Vagina (tissue), 2 donors: ENCODE results near the gene FOCAD. TPM values are rescaled to one million over a fixed set of nuclear protein-coding genes. Genes with fewer than 3 reads are reported as not detected.
"Not testable (repeated sequence)": the region's sequence is repeated elsewhere in the genome, so short reads cannot be mapped to it uniquely, and the experiment has no call there.

ENCODE experiments used
- DNase-seq, 2 donors: peaks; one replicate each; pipeline ENCODE4 v3.0.0-alpha.2; 2017; ENCODE audit errors: extremely low spot score in 2 of 2
- H3K27ac ChIP-seq: fragments of 200-600 bp; sonication (generic); one replicate; pipeline ENCODE4 v1.5.1; 2019
- H3K27me3 ChIP-seq: fragments of 200-600 bp; sonication (generic); one replicate; pipeline ENCODE4 v1.5.1; 2019
- H3K36me3 ChIP-seq, 2 donors: fragments of 200-600 bp; sonication (generic); one replicate each; pipeline ENCODE4 v1.5.1; 2017 to 2019
- H3K4me1 ChIP-seq: fragments of 200-600 bp; sonication (generic); one replicate; pipeline ENCODE4 v1.5.1; 2019
- H3K4me3 ChIP-seq, 2 donors: fragments of 200-600 bp; sonication (generic); 1 replicate in 1 of 2; 2 replicates in 1 of 2; pipeline ENCODE4 v1.5.1; 2016 to 2019
- H3K9me3 ChIP-seq: fragments of 200-600 bp; sonication (generic); one replicate; pipeline ENCODE4 v1.5.1; 2019
- CTCF ChIP-seq, 3 experiments: fragments of 450-650 bp in 2 of 3; fragments of 200-600 bp in 1 of 3; sonication (generic) in 1 of 3; IDR thresholded peaks; one replicate each; pipeline ENCODE4 v1.5.1; 2017 to 2019; ENCODE audit warnings: antibody characterized with exemption in 3 of 3, mild to moderate bottlenecking in 2 of 3, moderate library complexity in 2 of 3
- POLR2A ChIP-seq, 2 donors: fragments of 450-650 bp; IDR thresholded peaks; one replicate each; pipeline ENCODE4 v1.6.1; 2017; ENCODE audit warnings: antibody characterized with exemption in 2 of 2, mild to moderate bottlenecking in 2 of 2, moderate library complexity in 2 of 2
- POLR2AphosphoS5 ChIP-seq, 2 donors: sonication (generic); formaldehyde crosslinking; IDR thresholded peaks; one replicate each; pipeline ENCODE4 v1.9.0; 2017; ENCODE audit warnings: antibody characterized with exemption in 2 of 2, mild to moderate bottlenecking in 2 of 2, low read depth in 1 of 2; ENCODE audit not compliant: insufficient read depth in 1 of 2
- intact Hi-C: fragments of 100-400 bp; cut with DNase I; formaldehyde crosslinking; loops from one replicate; pipeline ENCODE4 v1.15.1; 2023
- total RNA-seq: library from RNA; depleted of rRNA; stranded (reverse); fragments of >200 nt; gene quantifications from one replicate; pipeline ENCODE4 v1.2.3, GENCODE V29; 2016

FOCAD gene
- total RNA-seq, 1 donor from 2014 or later: 39.8 TPM

- no peaks in the 10 kb centered on the region for H3K27me3 ChIP-seq
- TF ChIP-seq POLR2AphosphoS5 (IDR thresholded peaks at IDR 0.05; ENCODE audit: insufficient read depth in 1 of 2, low read depth in 1 of 2) (no peak), CTCF (IDR thresholded peaks at IDR 0.05) (no peak), POLR2A (IDR thresholded peaks at IDR 0.05) (no peak)
- DNase-seq: no peak
- H3K4me1 ChIP-seq: peaks cover 6% of the 10 kb centered on the region
- no peak overlapping the region for H3K27ac ChIP-seq
- intact Hi-C loops: no loop called here
- peaks cover 0 to 10% of the 10 kb centered on the region in 2 donors for H3K36me3 ChIP-seq
- no peak overlapping the region for H3K4me3 ChIP-seq
- no peaks in the 10 kb centered on the region for H3K9me3 ChIP-seq
Observed at GRCh38 chr9:20950707-20951106, 266.6 kb downstream of the FOCAD start.

GRCh38 chr9:20962536-20963225 lies 278.6 kb downstream of the FOCAD start:
- TF ChIP-seq POLR2A (IDR thresholded peaks at IDR 0.05): no peak
- no peak for TF ChIP-seq CTCF (IDR thresholded peaks at IDR 0.05)
- no peak for TF ChIP-seq POLR2AphosphoS5 (IDR thresholded peaks at IDR 0.05; ENCODE audit: insufficient read depth in 1 of 2, low read depth in 1 of 2)
- Histone ChIP-seq H3K27ac (no peak overlapping the region), H3K27me3 (no peaks in the 10 kb centered on the region), H3K4me3 (no peak overlapping the region), H3K4me1 (no peaks in the 10 kb centered on the region), H3K36me3 (peaks cover 0 to 3% of the 10 kb centered on the region in 2 donors), H3K9me3 (no peaks in the 10 kb centered on the region)
- DNase-seq: no peak
- intact Hi-C loops: no loop called here

- intact Hi-C loops: no loop called here
- no peak for DNase-seq
- H3K36me3 ChIP-seq: no peaks in the 10 kb centered on the region
- no peak overlapping the region for H3K4me3 ChIP-seq
- TF ChIP-seq CTCF (IDR thresholded peaks at IDR 0.05) (no peak), POLR2AphosphoS5 (IDR thresholded peaks at IDR 0.05; ENCODE audit: insufficient read depth in 1 of 2, low read depth in 1 of 2) (no peak), POLR2A (IDR thresholded peaks at IDR 0.05) (no peak)
- H3K9me3 ChIP-seq: no peaks in the 10 kb centered on the region
- no peaks in the 10 kb centered on the region for H3K27me3 ChIP-seq
- no peak overlapping the region for H3K27ac ChIP-seq
- no peaks in the 10 kb centered on the region for H3K4me1 ChIP-seq
Observed at GRCh38 chr9:20972684-20973083, 288.6 kb downstream of the FOCAD start.

- H3K4me1 ChIP-seq, H3K36me3 ChIP-seq, H3K4me3 ChIP-seq, H3K27ac ChIP-seq, H3K9me3 ChIP-seq, H3K27me3 ChIP-seq, intact Hi-C loops, DNase-seq: not testable (repeated sequence)
Observed at GRCh38 chr9:20973246-20973947, 289.3 kb downstream of the FOCAD start.

GRCh38 chr9:20974191-20974938 lies 290.3 kb downstream of the FOCAD start:
- H3K4me1 ChIP-seq, H3K27ac ChIP-seq, DNase-seq, H3K27me3 ChIP-seq, H3K36me3 ChIP-seq, H3K9me3 ChIP-seq, H3K4me3 ChIP-seq, intact Hi-C loops: not testable (repeated sequence)

- H3K36me3 ChIP-seq: no peaks in the 10 kb centered on the region
- DNase-seq: no peak
Observed at GRCh38 chr9:20978249-20978648, 294.2 kb downstream of the FOCAD start.

More at GRCh38 chr9:20978249-20978648, 294.2 kb downstream of the FOCAD start:
- H3K4me3 ChIP-seq: no peak overlapping the region
- intact Hi-C loops: no loop called here
- H3K27me3 ChIP-seq: no peaks in the 10 kb centered on the region
- TF ChIP-seq CTCF (IDR thresholded peaks at IDR 0.05): no peak
- no peak for TF ChIP-seq POLR2AphosphoS5 (IDR thresholded peaks at IDR 0.05; ENCODE audit: insufficient read depth in 1 of 2, low read depth in 1 of 2)
- TF ChIP-seq POLR2A (IDR thresholded peaks at IDR 0.05): no peak
- H3K27ac ChIP-seq: no peak overlapping the region
- peaks cover 4% of the 10 kb centered on the region for H3K4me1 ChIP-seq
- H3K9me3 ChIP-seq: no peaks in the 10 kb centered on the region
